HAP-1 (cell line): ENCODE data around the gene FRG2.
A peak's percentile ranks its signal among the peaks of the same experiment; 100 is the strongest.
"Not testable (repeated sequence)": the region's sequence is repeated elsewhere in the genome, so short reads cannot be mapped to it uniquely, and the experiment has no call there.

Source experiments
- DNase-seq, 2 experiments: peaks; one replicate each; pipeline ENCODE4 v3.0.0-alpha.2; 2016 to 2020; ENCODE audit warnings: low spot score in 2 of 2
- H3K27me3 ChIP-seq: fragments of 250-450 bp; sonication (Bioruptor Pico); 2 replicates; pipeline ENCODE4 v1.5.1; 2020; ENCODE audit warnings: low read depth, mild to moderate bottlenecking, moderate library complexity
- H3K36me3 ChIP-seq: fragments of 250-450 bp; sonication (Bioruptor Pico); replicated peaks from 2 replicates; pipeline ENCODE4 v1.5.1; 2020; ENCODE audit warnings: mild to moderate bottlenecking
- H3K4me1 ChIP-seq: fragments of 250-450 bp; sonication (Bioruptor Pico); 2 replicates; pipeline ENCODE4 v1.5.1; 2020; ENCODE audit warnings: mild to moderate bottlenecking
- H3K4me3 ChIP-seq: fragments of 250-450 bp; sonication (Bioruptor Pico); 2 replicates; pipeline ENCODE4 v1.5.1; 2020; ENCODE audit warnings: mild to moderate bottlenecking, moderate library complexity
- H3K9me3 ChIP-seq: fragments of 250-450 bp; sonication (Bioruptor Pico); 2 replicates; pipeline ENCODE4 v1.5.1; 2020; ENCODE audit warnings: mild to moderate bottlenecking, moderate library complexity
- in situ Hi-C: fragments of 300-500 bp; cut with MboI; formaldehyde crosslinking; loops from 3 replicates; pipeline ENCODE4 v1.14.3; 2020; ENCODE audit warnings: low sequenced_read_pairs, inconsistent platforms, mixed read lengths

The FRG2 gene

GRCh38 chr4:190027156-190027555, at the start of gene FRG2:
TSS of gene FRG2 (minus strand) at chr4:190027256. CDS start at chr4:190027204, 52 bp downstream.
- H3K9me3 ChIP-seq, H3K4me3 ChIP-seq, H3K27me3 ChIP-seq, DNase-seq, H3K4me1 ChIP-seq, H3K36me3 ChIP-seq, in situ Hi-C loops: not testable (repeated sequence)

- H3K9me3 ChIP-seq, H3K4me3 ChIP-seq, in situ Hi-C loops, H3K4me1 ChIP-seq, H3K36me3 ChIP-seq, DNase-seq, H3K27me3 ChIP-seq: not testable (repeated sequence)
Measured at GRCh38 chr4:190068351-190068750, 41.3 kb upstream of the FRG2 start.

- H3K9me3 ChIP-seq, H3K4me1 ChIP-seq, DNase-seq, H3K36me3 ChIP-seq, H3K27me3 ChIP-seq, H3K4me3 ChIP-seq, in situ Hi-C loops: not testable (repeated sequence)
Measured at GRCh38 chr4:190064805-190065204, 37.7 kb upstream of the FRG2 start.

GRCh38 chr4:190064342-190064741, 37.3 kb upstream of the FRG2 start, which contains the start of gene DBET:
TSS of gene DBET (plus strand) at chr4:190064502.
- H3K4me3 ChIP-seq, H3K27me3 ChIP-seq, H3K4me1 ChIP-seq, H3K36me3 ChIP-seq, in situ Hi-C loops, DNase-seq, H3K9me3 ChIP-seq: not testable (repeated sequence)

GRCh38 chr4:190058997-190059396, 31.9 kb upstream of the FRG2 start:
- H3K9me3 ChIP-seq, in situ Hi-C loops, H3K27me3 ChIP-seq, DNase-seq, H3K4me3 ChIP-seq, H3K36me3 ChIP-seq, H3K4me1 ChIP-seq: not testable (repeated sequence)

- H3K9me3 ChIP-seq, H3K4me3 ChIP-seq, H3K36me3 ChIP-seq, H3K4me1 ChIP-seq, in situ Hi-C loops, DNase-seq, H3K27me3 ChIP-seq: not testable (repeated sequence)
Measured at GRCh38 chr4:190049378-190050239, 22.6 kb upstream of the FRG2 start.

- in situ Hi-C loops, H3K27me3 ChIP-seq, H3K36me3 ChIP-seq, H3K9me3 ChIP-seq, H3K4me3 ChIP-seq, DNase-seq, H3K4me1 ChIP-seq: not testable (repeated sequence)
Measured at GRCh38 chr4:190047627-190048026, 20.6 kb upstream of the FRG2 start.

GRCh38 chr4:190040873-190041272, 13.8 kb upstream of the FRG2 start:
- H3K4me1 ChIP-seq, H3K4me3 ChIP-seq, H3K9me3 ChIP-seq, DNase-seq, H3K36me3 ChIP-seq, in situ Hi-C loops, H3K27me3 ChIP-seq: not testable (repeated sequence)

GRCh38 chr4:190037704-190038388, 10.8 kb upstream of the FRG2 start:
- DNase-seq, H3K4me1 ChIP-seq, H3K36me3 ChIP-seq, in situ Hi-C loops, H3K27me3 ChIP-seq, H3K9me3 ChIP-seq, H3K4me3 ChIP-seq: not testable (repeated sequence)

GRCh38 chr4:190031264-190031663, 4.2 kb upstream of the FRG2 start:
- H3K36me3 ChIP-seq, H3K27me3 ChIP-seq, H3K4me1 ChIP-seq, H3K4me3 ChIP-seq, DNase-seq, H3K9me3 ChIP-seq, in situ Hi-C loops: not testable (repeated sequence)

GRCh38 chr4:190022614-190023281, 4.3 kb downstream of the FRG2 start:
- in situ Hi-C loops, H3K27me3 ChIP-seq, H3K4me1 ChIP-seq, H3K9me3 ChIP-seq, H3K4me3 ChIP-seq, DNase-seq, H3K36me3 ChIP-seq: not testable (repeated sequence)

- H3K27me3 ChIP-seq, in situ Hi-C loops: not testable (repeated sequence)
Measured at GRCh38 chr4:190021973-190022372, 5.1 kb downstream of the FRG2 start.

GRCh38 chr4:190020790-190021717, 6.0 kb downstream of the FRG2 start:
- Histone ChIP-seq H3K4me1 (no peaks in the 10 kb centered on the region), H3K36me3 (no peaks in the 10 kb centered on the region), H3K27me3 (no peaks in the 10 kb centered on the region), H3K4me3 (peak overlapping the region; percentile 16), H3K9me3 (no peaks in the 10 kb centered on the region)
- in situ Hi-C loops = no loop called here
- peak; percentile 17 to 73 for DNase-seq

More at GRCh38 chr4:190021973-190022372, 5.1 kb downstream of the FRG2 start:
- not testable (repeated sequence) for H3K9me3 ChIP-seq, DNase-seq, H3K4me3 ChIP-seq, H3K4me1 ChIP-seq, H3K36me3 ChIP-seq
